ENCODE measurements around the gene CRYL1.

DNA sequence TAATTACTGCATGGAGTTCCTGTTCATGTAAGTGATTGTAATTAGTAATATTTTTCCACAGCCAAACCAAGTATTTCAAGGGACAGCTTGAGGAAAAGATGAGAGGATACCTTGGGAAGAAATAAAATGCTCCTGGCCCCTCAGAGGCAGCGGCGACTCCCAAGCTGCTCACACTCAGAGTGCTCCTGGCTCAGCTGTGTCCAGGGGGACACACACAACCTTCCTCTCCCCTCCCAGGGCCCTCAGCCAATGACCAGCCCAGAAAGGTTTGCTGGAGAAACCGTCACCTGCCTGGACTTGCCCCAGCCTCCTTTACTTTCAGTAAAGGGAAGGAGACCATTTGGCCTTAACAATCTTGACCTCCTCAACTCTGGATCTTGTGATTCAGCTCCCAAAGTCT is 51.1 kb downstream of the CRYL1 start:
- no peak for TF ChIP-seq POLR2A (IDR thresholded peaks at IDR 0.05)
- TF ChIP-seq, protein P1, sequence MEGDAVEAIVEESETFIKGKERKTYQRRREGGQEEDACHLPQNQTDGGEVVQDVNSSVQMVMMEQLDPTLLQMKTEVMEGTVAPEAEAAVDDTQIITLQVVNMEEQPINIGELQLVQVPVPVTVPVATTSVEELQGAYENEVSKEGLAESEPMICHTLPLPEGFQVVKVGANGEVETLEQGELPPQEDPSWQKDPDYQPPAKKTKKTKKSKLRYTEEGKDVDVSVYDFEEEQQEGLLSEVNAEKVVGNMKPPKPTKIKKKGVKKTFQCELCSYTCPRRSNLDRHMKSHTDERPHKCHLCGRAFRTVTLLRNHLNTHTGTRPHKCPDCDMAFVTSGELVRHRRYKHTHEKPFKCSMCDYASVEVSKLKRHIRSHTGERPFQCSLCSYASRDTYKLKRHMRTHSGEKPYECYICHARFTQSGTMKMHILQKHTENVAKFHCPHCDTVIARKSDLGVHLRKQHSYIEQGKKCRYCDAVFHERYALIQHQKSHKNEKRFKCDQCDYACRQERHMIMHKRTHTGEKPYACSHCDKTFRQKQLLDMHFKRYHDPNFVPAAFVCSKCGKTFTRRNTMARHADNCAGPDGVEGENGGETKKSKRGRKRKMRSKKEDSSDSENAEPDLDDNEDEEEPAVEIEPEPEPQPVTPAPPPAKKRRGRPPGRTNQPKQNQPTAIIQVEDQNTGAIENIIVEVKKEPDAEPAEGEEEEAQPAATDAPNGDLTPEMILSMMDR (IDR thresholded peaks at IDR 0.05): no peak
- TF ChIP-seq POLR2AphosphoS5 (IDR thresholded peaks at IDR 0.05): no peak
- TF ChIP-seq EP300 (IDR thresholded peaks at IDR 0.05): no peak
